HG03354 (cell line): ENCODE measurements around the gene PPEF1.
"Not testable (repeated sequence)": the region's sequence is repeated elsewhere in the genome, so short reads cannot be mapped to it uniquely, and the experiment has no call there.

Experiments
- ATAC-seq: cut with Tn5 transposase; IDR thresholded peaks from one replicate; pipeline ENCODE4 v1.9.1; 2021; ENCODE audit warnings: mild to moderate bottlenecking; ENCODE audit not compliant: unreplicated experiment, poor library complexity, severe bottlenecking

Gene PPEF1

DNA sequence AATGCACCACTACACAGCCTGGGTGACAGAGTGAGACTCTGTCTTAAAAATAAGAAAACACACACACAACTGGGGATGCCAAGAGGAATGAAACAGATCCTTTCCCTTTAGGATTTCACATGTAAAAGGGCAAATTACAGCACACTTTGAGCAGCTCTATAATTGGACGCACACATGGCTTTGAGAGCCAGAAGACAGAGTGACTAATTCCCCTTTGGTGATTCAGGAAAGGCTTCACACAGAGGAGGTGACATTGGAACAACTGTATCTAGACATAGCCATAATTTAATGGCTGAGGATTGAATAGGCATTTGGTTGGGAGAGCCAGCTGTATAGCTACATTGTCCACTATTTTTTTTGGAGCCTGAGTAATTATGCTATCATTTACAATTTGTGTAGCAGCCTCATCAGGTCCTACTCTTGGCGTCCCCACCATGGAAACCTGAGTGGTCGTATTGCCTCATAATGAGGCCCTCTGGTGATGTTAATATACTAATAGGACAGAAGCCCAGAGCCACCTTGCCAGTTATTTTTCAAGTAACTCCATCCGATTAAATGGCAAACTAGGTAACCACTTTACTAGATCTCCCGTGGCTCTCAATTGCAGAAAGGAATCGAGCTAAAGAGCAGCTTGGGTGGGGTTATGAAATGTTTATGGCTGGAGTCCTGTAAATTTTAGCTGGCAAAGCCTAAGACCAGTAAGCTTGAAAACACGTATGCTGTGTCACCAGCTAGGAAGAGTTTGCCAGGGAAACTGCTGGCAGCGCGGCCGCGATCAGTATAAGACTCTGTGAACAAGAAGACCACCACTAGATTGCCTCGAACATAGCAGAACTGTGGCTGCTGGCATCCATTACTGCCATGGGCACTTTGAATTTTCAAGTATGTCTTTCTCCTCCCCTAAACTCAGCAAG lies 8.5 kb upstream of the PPEF1 start:
- ATAC-seq, result no peak

DNA sequence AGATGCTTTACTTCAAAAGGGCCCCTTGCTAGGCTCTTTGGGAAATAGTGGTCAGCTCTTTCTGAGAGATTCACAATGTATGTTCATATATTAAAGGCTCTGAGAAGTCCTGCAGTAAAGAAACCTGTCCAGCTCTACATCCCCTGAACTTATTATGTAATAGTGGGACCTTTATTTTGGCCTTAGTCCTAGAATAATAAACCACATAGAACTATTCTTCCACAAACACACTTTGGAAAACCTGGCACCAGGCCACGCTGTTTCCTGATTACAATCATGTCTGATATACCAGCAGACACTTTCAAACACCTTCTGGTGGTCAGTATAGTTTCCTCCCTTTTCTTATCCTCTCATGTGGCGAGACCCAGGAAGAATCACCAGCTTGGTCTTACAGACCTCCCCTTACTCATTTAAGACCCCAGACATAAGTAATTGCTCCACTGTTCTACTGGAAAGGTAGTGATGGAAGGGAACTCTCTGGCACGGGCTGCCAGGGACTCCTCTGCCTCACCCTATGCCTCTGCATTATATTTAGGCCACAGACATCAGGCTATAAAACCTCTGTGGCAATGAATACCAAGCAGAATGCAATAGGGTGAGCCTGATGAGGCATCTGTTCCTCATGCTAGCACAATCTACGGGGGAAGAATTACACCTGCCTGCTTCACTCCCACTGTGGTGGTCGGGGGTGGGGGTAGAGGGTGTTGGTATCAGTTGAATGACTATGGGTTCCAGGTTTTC lies 5.7 kb upstream of the PPEF1 start:
- no peak for ATAC-seq

DNA sequence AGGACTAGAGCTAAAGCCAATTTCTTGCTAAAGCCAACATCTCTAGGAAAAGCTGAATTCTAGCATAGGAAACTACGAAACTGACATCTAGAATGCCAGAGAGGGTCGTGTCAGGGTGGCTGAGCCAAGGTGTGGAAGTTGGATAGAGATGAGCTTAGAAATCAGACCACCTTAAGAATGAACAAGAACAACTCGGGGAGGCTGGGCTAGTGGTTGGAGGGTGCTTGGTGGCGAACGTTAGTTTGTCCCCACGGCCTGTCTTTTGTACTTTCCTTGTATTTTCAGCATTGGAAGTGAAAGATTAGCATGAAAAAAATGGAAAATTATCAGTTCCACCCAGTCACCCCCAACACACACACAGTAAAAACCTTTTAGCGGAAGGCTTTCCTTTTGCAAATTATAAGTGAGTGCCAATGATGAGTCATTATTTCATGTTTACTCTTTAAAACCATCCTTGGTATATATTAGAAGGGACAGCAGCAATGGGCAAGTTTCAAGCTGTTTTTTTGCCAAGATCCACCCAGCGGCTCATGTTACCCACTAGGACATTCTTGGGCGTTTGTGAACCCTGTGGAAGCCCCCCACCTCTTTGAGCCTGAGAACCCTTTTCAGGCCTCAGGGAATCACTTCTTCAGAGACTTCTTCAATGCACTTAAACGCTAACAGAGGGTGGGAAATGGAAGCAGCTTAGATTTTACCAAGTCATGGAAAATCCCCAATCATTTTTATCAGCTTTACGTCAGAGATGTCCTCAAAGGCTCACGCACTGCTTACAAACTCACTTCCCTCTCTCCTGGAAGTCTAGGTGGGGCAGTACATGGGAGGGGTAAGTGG lies 4.9 kb upstream of the PPEF1 start:
- no peak for ATAC-seq

DNA sequence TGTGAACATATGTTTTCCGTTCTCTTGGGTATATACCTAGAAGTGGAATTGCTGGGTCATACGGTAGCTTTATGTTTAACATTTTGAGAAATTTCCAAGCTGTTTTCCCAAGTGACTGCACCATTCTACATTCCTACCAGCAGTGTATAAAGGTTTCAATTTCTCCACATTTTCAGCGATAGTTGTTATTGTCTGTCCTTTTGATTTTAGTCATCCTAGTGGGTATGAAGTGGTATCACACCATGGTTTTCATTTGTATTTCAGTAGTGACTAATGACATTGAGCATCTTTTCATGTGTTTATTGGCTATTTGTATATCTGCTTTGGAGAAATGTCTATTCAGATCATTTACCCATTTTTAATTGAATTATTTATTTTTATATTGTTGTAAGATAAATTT lies 2.4 kb downstream of the PPEF1 start:
- no peak for ATAC-seq

DNA sequence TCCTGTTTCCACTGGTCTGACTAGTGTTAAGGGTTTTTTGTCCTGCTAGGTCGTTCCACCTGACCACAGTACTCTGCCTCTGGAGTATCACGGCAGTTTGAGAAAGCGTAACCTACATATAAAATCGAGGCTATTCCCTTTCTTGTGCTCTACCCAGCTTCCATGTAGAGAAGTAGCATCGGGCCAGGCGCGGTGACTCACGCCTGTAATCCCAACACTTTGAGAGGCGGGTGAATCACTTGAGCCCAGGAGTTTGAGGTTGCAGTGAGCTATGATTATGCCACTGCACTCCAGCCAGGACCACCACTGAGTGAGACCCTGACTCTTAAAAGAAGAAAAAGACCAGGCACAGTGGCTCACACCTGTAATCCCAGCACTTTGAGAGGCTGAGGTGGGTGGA lies 7.5 kb downstream of the PPEF1 start:
- no peak for ATAC-seq

DNA sequence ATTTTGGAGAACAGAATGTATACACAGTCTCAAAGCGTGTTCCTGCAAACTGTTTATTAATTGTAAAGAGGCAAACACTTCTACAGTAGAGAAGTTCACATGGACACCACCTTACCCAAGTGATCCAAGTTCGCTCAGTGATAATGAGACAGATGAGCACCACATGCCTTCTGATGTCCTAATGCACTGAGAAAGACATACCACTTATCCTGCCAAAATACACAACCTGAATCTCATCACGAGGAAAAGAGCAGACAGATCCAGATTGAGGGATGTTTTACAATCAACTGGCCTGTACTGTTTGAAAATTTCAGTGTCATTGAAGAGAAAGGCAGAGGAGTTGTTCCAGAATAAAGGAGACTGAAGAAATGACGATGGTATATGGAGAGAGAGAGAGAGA lies 12.4 kb downstream of the PPEF1 start:
- ATAC-seq, result no peak

DNA sequence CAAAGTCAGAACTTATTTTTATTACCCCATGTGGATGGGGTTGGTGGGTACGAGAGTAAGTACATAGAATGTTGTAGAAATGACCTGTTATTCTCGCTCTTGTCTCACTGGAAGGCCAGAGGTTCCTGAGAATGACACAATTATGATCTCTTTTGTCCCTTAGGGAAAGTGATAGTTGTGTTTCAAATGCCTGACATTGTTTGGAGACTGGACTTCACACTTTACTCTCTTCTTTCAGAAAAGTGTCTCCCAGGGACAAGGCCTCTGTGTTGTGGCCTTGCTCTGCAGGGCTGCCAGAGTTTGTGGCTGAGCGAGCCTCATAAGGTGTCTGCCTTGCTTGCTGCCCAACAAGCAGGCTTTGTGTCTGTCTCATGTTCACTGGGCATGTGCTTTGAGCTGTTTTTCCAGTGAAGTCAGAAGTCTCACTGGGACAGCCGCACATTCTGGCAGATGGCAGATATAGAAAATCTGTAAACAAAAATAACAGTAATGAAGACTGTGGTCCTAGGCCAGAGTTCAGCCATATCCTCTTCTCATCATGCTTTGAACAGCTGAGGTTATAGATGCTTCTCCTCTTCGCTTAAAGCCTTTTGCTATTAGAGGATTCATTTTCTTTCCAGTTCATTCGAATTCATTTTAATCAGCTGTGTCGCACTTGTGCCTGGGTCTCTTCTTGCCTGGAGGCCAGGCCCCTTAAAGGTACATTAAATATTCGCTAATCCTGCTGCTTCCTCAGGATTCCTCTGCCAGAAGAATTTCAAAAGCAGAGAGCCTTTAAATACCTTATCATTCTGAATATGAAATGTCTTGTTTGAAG lies 14.4 kb downstream of the PPEF1 start:
- no peak for ATAC-seq

DNA sequence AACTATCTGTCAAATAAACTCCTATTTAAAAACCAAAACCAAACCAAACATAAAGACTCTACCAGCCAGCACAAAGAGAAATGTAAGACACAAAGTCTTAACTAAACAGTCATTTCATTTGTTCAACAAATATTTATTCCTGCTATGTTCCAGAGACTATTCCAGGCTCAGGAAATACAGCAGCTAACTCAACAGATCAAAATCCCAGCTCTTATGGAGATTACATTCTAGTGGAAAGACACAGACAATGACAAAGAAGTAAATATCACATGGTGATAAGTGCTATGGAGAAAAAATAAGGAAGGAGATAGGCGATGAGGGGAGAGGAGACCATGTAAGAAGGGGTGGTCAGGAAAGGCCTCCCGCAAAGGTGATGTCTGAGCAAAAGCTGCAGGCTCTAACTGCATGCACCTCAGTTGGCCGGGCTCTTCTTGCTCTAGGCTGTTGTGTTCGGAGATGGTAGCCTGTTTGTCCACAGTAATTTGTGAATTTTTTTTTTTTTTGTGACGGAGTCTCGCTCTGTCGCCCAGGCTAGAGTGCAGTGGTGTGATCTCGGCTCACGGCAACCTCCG lies 15.1 kb downstream of the PPEF1 start:
- no peak for ATAC-seq

DNA sequence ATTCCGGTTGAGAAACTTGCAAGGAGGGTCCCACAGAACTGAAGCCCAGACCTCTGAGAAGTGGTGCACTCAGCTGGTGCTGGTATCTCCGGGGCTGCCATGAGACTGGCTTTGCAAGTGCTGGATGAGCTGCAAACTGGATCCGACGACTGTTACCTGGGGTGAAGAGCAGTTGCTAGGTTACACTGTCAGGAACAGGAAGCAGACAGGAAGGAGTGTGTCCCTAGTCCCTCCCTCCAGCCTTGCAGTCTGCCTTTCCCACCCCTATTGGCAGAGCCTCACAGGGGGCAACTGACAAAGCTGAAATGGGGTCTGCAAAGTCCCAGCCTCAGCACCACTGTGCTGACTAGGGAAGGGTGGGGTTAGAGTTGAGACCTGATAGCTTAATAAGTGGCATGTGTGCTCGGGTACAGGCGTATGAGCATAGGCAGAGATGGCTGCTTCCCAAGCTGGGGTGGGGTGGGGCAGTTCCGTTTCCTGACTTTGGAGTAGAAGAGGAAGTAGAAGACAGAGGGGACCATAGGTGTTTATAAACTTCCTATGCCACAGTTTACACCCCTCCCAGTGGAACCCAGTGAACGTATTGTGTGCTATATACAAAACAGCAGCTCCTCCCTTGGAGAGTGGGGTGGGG lies 18.0 kb downstream of the PPEF1 start:
- no peak for ATAC-seq

DNA sequence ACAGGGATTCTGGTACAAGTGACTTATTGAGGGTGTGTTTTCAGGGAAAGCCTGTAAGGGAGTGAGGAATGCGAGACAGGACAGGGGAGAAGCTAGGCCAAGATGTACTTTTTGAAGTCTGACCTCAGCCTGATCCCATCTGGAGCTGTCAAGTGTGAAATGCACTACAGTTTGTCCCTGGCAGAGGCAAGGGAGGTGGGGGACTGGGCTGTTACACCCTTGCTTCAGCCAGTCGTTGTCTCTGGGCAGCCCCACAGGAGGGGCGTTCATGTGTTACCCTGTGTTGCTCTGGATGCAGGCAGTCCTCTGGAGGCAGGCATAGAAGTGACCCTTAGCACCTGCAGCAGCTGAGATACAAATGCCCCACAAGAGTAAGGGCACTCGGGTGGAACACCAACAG lies 25.8 kb downstream of the PPEF1 start:
- no peak for ATAC-seq

DNA sequence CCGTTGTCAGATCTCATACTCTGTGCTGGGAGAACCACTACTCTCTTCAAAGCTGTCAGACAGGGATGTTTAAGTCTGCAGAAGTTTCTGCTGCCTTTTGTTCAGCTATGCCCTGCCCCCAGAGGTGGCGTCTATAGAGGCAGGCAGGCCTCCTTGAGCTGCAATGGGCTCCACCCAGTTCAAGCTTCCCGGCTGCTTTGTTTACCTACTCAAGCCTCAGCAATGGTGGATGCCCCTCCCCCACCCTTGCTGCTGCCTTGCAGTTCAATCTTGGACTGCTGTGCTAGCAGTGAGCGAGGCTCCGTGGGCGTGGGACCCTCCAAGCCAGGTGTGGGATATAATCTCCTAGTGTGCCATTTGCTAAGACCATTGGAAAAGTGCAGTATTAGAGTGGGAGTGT lies 32.2 kb downstream of the PPEF1 start:
- ATAC-seq, result not testable (repeated sequence)

DNA sequence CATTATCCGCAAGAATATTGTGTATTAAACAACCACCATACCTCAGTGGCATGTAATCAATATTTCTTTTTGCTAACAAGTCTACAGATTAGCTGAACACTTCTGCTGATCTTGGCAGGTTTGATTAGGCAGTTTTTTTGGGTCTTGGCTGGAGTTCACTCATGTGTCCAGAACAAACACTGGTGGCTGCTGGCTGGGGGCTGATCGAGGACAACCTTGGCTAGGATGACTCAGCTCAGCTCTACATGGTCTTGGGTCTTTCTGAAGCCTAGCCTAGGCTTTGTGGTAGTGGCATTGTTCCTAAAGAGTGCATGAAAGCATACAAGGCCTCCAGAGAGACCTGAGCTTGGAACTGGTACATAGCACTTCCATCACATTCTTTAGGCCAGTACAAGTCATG lies 41.1 kb downstream of the PPEF1 start:
- no peak for ATAC-seq

DNA sequence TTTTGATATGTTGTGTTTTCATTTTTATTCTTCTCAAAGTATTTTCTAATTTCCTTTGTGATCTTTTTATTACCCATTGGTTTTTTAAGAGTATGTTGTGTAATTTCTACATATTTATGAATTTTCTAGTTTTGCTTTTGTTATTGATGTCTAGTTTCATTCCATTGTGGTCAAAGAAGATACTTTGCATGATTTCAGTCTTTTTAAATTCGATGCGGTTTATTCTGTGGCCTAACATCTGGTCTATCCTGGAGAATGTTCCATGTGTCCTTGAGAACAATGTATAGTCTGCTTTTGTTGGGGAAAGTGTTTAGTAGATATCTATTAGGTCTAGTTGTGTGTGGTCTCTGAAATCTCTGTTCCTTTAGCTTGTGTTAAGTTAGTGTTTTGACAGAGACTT lies 46.2 kb downstream of the PPEF1 start:
- ATAC-seq, result no peak

DNA sequence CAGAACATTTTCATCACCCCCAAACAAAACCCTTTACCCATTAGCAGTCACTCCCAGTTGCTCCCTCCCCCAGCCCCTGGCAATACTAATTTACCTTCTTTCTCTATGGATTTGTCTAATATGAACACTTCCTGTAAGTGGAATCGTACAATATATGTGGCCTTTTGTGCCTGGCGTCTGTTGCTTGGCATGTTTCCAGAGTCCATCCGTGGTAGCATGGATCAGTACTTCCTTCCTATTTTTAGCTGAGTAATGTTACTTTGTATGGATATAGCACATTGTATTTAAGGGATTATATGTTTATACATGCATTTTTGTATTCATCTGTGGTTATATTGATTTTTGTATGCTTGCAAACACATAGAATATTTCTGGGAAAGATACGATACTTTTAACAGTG lies 48.2 kb downstream of the PPEF1 start:
- ATAC-seq, result no peak

DNA sequence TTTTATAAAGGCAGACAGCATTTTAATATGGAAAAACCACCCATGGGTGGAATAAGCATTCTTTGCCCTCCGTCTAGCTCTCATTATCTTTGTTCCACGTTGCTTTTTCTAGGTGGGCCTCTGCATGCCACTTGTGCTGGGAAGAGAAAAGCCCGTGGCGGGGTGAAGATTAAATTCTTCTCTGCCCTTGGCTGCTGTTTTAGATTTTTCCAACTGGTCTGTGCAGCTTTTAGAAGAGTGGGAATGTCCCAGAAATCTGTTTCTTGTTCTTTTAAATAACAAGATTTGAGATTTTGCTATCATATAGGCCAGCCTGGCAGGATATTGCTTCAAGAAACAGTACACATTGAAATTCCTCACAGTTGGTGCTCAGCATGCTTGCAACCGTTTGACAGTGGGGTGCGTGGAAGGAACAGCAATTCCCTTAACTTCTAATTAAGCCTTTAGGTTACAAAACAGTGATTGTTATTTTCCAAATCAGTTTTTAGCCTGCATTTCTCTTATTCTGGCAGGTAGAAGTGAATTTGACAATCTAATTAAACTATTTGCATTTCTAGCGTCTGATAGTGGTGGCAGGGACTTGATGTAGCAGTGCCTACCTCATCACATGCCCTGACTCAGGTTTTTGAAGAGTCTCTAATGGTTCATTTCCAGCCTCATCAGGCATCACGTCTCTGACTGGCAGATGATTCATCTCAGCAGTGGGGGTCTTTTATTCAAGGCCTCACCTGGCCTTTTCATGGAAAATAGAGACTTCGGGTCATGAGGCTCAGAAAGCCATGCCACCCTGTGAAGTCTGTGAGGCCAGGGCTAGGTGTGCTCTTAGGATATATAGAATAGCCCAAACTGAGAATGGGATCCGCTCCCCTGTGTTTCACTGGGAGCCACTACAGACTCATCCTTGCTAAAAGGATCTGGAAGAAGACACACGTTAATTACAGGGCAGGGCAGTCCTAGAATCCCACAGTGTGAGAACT lies 50.8 kb downstream of the PPEF1 start:
- ATAC-seq, result no peak

DNA sequence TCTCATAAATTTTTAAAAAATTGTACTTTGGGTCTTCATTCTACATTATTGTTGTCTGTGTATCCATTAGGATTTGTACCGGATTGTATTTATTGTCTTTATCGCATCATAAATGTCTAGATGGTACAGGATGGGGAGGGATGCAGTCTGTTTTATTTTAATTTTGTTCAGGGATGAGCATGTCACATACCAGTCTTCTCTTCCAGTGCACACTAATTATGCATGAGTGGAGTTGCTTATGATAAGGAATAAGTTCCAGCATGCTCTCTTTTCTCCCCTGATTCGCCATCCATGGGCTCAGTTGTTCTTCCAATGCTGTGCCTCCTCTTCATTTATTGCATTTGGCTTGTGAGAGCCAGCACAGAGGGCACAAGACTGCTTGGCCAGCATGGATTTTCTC lies 54.3 kb downstream of the PPEF1 start:
- ATAC-seq, result no peak

DNA sequence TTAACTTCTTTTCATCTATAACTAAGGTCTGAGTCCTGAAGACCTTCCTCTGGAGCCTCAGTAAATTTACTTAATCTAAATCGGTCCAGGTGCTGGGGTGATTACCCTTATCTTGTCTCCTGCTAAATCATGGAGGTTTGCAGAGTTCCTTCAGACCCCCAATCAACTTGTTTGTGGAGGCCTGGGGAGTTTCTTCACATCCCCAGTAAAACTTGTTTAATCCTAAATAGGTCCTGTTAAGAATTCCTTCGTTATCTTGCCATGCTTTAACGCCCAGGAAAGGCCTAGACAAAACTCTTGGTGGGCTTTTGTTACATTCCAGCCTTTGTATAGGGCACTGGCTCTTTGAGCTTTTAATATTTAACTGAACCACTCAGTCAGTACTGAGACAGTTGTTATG lies 55.7 kb downstream of the PPEF1 start:
- not testable (repeated sequence) for ATAC-seq

DNA sequence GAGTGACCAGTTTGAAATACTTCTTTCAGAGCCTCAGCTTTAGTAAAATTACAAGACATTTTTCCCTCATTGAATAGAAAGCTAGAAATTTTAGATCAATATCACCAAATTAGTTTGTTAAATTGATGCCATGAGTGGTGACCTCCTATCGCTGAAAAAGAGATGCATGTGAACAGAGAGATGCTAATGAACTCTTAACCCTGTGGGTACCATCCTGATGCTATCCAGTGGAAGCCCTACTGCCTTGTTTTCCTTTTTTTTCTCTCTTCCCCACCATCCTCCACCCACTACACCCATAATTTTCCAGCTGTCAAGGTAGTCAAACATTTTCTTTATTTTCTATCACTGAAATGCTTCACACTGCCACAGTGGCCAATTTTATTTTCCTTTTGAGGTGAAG lies 61.9 kb downstream of the PPEF1 start:
- no peak for ATAC-seq
